Calu3 (cell line): Measurements from ENCODE around the gene TSPAN7. TPM values are rescaled to one million over a fixed set of nuclear protein-coding genes. Genes with fewer than 3 reads are reported as not detected.

Experiments used
- BruUV-seq: library from RNA; stranded (reverse); fragments of 400-500 nt; replicated peaks from 2 replicates; lab custom pipeline; 2021; lab: Mats Ljungman, UMichigan
- CTCF ChIA-PET: fragments of 300-600 bp; sonication (Branson Sonifier 250); formaldehyde crosslinking; loops from one replicate; lab custom pipeline; 2022; ENCODE audit warnings: antibody characterized with exemption; lab: Charles Lee
- DNase-seq: peaks from one replicate; pipeline ENCODE4 v3.0.0; 2022
- H3K27ac Mint-ChIP-seq: one replicate; pipeline ENCODE4 v1.8.0; 2022; ENCODE audit warnings: mixed read lengths; ENCODE audit not compliant: unreplicated experiment
- H3K27me3 Mint-ChIP-seq: one replicate; pipeline ENCODE4 v1.8.0; 2022; ENCODE audit warnings: mixed read lengths; ENCODE audit not compliant: unreplicated experiment
- H3K36me3 Mint-ChIP-seq: one replicate; pipeline ENCODE4 v1.8.0; 2022; ENCODE audit warnings: mild to moderate bottlenecking, moderate library complexity, mixed read lengths; ENCODE audit not compliant: insufficient read depth, unreplicated experiment
- H3K4me1 Mint-ChIP-seq: one replicate; pipeline ENCODE4 v1.8.0; 2022; ENCODE audit warnings: mild to moderate bottlenecking, low read depth, mixed read lengths; ENCODE audit not compliant: unreplicated experiment
- H3K4me3 Mint-ChIP-seq: one replicate; pipeline ENCODE4 v1.8.0; 2022; ENCODE audit warnings: mild to moderate bottlenecking, low read depth, moderate library complexity, mixed read lengths; ENCODE audit not compliant: unreplicated experiment
- H3K9me3 Mint-ChIP-seq: one replicate; pipeline ENCODE4 v1.8.0; 2022; ENCODE audit warnings: low read depth, mixed read lengths; ENCODE audit not compliant: unreplicated experiment
- CTCF ChIP-seq: fragments of 200-600 bp; IDR thresholded peaks from one replicate; pipeline ENCODE4 v1.8.0; 2022; ENCODE audit warnings: antibody characterized with exemption; ENCODE audit not compliant: unreplicated experiment
- intact Hi-C: fragments of 100-400 bp; cut with micrococcal nuclease; formaldehyde crosslinking; loops from one replicate; pipeline ENCODE4 v1.10.0; 2022; ENCODE audit not compliant: unreplicated experiment
- total RNA-seq: library from RNA; stranded (reverse); gene quantifications from 2 replicates; pipeline ENCODE4 v1.2.3, GENCODE V29; 2022

Gene TSPAN7
- total RNA-seq, 1 experiment from 2014 or later, result 0.21 TPM

DNA sequence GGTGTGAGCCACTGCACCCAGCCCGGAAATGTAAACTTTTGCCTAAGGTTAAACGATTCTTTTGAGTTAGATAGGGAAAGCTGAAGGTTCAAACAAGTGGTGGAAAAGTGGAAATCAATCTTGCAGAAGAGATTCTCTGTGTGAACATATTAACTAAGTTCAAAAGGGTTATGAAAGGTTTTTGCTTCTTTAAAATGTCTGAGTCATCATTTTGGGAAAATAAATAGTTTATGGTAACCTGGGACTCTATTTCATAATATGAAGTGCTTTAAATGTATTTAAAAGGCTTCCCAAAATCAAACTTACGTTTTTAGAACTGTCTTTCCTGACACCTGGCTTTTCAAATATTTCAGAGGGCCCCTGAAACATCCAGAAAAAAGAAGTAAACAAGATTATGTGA, 166.3 kb downstream of the TSPAN7 start:
- TF ChIP-seq CTCF, result no peak
- Mint-ChIP-seq H3K4me1 (no peaks in the 10 kb centered on the region), H3K27ac (no peak overlapping the region), H3K27me3 (peaks cover 19% of the 10 kb centered on the region), H3K9me3 (no peaks in the 10 kb centered on the region), H3K4me3 (no peak overlapping the region), H3K36me3 (no peaks in the 10 kb centered on the region)
- DNase-seq, result no peak
- CTCF ChIA-PET, result no interaction called here
- intact Hi-C loops, result no loop called here
- BruUV-seq, result no TSS peak

DNA sequence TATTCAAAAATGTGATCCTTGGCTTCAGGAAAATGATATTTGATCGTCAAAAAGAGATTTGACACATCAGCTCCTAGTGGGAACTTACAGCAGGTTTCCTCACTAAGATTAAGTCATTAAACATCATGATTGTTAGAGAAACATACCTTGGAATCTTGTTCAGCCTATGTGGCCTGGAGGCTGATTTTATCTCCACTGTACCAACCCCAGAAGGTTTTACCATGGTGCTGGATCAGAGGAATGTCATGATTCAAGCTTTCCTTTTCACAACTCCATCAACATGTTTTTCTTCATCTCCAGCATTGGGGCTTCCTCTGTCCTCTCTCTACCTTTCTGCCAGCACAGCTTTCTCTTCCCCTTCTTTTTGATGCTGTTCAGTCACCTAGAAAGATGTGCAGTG, 171.5 kb downstream of the TSPAN7 start:
- intact Hi-C loops, result no loop called here
- no peak for TF ChIP-seq CTCF
- no peak overlapping the region for H3K4me3 Mint-ChIP-seq
- H3K9me3 Mint-ChIP-seq, result no peaks in the 10 kb centered on the region
- H3K27me3 Mint-ChIP-seq, result peaks cover 30% of the 10 kb centered on the region
- no peaks in the 10 kb centered on the region for H3K36me3 Mint-ChIP-seq
- DNase-seq, result no peak
- CTCF ChIA-PET, result no interaction called here
- H3K27ac Mint-ChIP-seq, result no peak overlapping the region
- no peaks in the 10 kb centered on the region for H3K4me1 Mint-ChIP-seq
- no TSS peak for BruUV-seq

Other genes starting within 250 kb of the TSPAN7 start
- 8.9 and 10.5 TPM in 2 replicates for gene RPGR, start 234.0 kb upstream of the TSPAN7 start, total RNA-seq
- gene OTC, start 208.9 kb upstream of the TSPAN7 start, total RNA-seq, result not detected in 2 replicates
- gene MID1IP1, start 239.9 kb downstream of the TSPAN7 start, total RNA-seq, result 46.7 and 53.5 TPM in 2 replicates